ENCODE measurements around the gene ATP1A2. TPM values are rescaled to one million over a fixed set of nuclear protein-coding genes. Genes with fewer than 3 reads are reported as not detected.

The ATP1A2 gene
- total and polyA plus RNA-seq, 2 of the 8 experiments (the other 6 are each of a cell fraction or from before 2014, with no cell fraction given) = 39.7 to 40.8 TPM

GRCh38 chr1:160154790-160155189 is 39.2 kb downstream of the ATP1A2 start:
- Histone ChIP-seq H3K23me2 (ENCODE audit: low read depth, low read length) (no peaks in the 10 kb centered on the region; the same call in 1 of the 2 replicates), H3K23ac (ENCODE audit: insufficient read length) (no peak overlapping the region), H2BK20ac (ENCODE audit: low read length) (no peak overlapping the region), H3K9me3 (ENCODE audit: insufficient read depth in 2 of 2, low read depth in 1 of 2, low read length in 1 of 2) (no peaks in the 10 kb centered on the region), H3K4me3 (ENCODE audit: extremely low read depth in 1 of 4, insufficient read depth in 2 of 4, low read depth in 3 of 4, low read length in 4 of 4) (no peak overlapping the region), H2AFZ (ENCODE audit: low read length) (no peak overlapping the region), H2BK12ac (ENCODE audit: low read depth, low read length) (no peak overlapping the region), H3K79me2 (ENCODE audit: control insufficient read depth in 1 of 2, insufficient read depth in 2 of 2, low read length in 2 of 2) (no peaks in the 10 kb centered on the region), H4K91ac (replicated peaks; ENCODE audit: insufficient read length, low read length) (no peak overlapping the region), H4K20me1 (replicated peaks in 1 of 2; ENCODE audit: control insufficient read depth in 1 of 2, insufficient read depth in 2 of 2, low read length in 2 of 2) (no peaks in the 10 kb centered on the region), H3K4me2 (ENCODE audit: insufficient read depth in 1 of 2, low read depth in 2 of 2, low read length in 2 of 2) (no peak overlapping the region), H3K4me1 (replicated peaks in 1 of 4; ENCODE audit: control insufficient read depth in 3 of 4, insufficient read depth in 4 of 4, low read length in 3 of 4) (no peaks in the 10 kb centered on the region), H2AK5ac (ENCODE audit: low read depth, low read length) (no peak overlapping the region), H2BK5ac (ENCODE audit: low read depth, low read length) (no peak overlapping the region), H3K56ac (replicated peaks; ENCODE audit: insufficient read length, low read depth, low read length) (no peak overlapping the region), H2BK15ac (ENCODE audit: low read length) (no peak overlapping the region), H3K36me3 (ENCODE audit: control insufficient read depth in 2 of 4, insufficient read depth in 4 of 4, low read length in 3 of 4) (no peaks in the 10 kb centered on the region), H4K5ac (ENCODE audit: insufficient read length, low read depth, low read length) (no peak overlapping the region), H4K8ac (ENCODE audit: extremely low read depth, insufficient read depth, low read length) (no peak overlapping the region), H3K18ac (ENCODE audit: extremely low read depth, low read length) (no peak overlapping the region), H3K27ac (ENCODE audit: low read depth, low read length) (no peak overlapping the region), H3K9ac (replicated peaks in 1 of 4; ENCODE audit: extremely low read depth in 1 of 4, low read depth in 3 of 4, low read length in 3 of 4) (no peak overlapping the region), H3K27me3 (replicated peaks in 1 of 4; ENCODE audit: control insufficient read depth in 3 of 4, extremely low read depth in 1 of 4, insufficient read depth in 3 of 4, low read length in 3 of 4) (no peaks in the 10 kb centered on the region; a peak in 2 of 7 replicates), H3K79me1 (ENCODE audit: low read depth, low read length) (no peaks in the 10 kb centered on the region), H3K4ac (replicated peaks; ENCODE audit: insufficient read length, low read depth, low read length) (no peak overlapping the region), H2BK120ac (replicated peaks; ENCODE audit: low read depth, low read length) (no peak overlapping the region), H3K14ac (ENCODE audit: insufficient read length) (no peak overlapping the region)
- DNase-seq (ENCODE audit: low read depth in 1 of 2, low spot score in 2 of 2) (no peak), FAIRE-seq (no peak)
- ChIA-PET CTCF (ENCODE audit: partially characterized antibody) (interaction anchor here (1.1 to 2.8 kb wide), 2 partner anchors 75 to 97 kb away, joined by 3 to 9 read pairs; no protein-coding TSS in a partner anchor), POLR2A (ENCODE audit: partially characterized antibody) (no interaction called here)
- no peak for TF ChIP-seq POU5F1 (IDR thresholded peaks at IDR 0.05; ENCODE audit: low read depth, low read length)
- no peak for TF ChIP-seq TEAD4 (IDR thresholded peaks at IDR 0.05; ENCODE audit: low read depth, low read length)
- no peak for TF ChIP-seq SP2 (IDR thresholded peaks at IDR 0.05; ENCODE audit: low read length)
- no peak for TF ChIP-seq SIX5 (IDR thresholded peaks at IDR 0.05; ENCODE audit: low read depth, low read length)
- no peak for TF ChIP-seq FOSL1 (IDR thresholded peaks at IDR 0.05; ENCODE audit: insufficient read depth, low read depth, low read length)
- no peak for TF ChIP-seq CHD1 (IDR thresholded peaks at IDR 0.05; ENCODE audit: low read depth, low read length)
- TF ChIP-seq POLR2AphosphoS5 (IDR thresholded peaks at IDR 0.05; ENCODE audit: low read depth, low read length) = no peak
- TF ChIP-seq CHD2 (IDR thresholded peaks at IDR 0.05; ENCODE audit: low read length) = no peak
- TF ChIP-seq ASH2L (IDR thresholded peaks at IDR 0.05; ENCODE audit: low read length) = no peak
- WGBS, 2 experiments (ENCODE audit: extremely low coverage in 1 of 2, insufficient coverage in 1 of 2, insufficient read length in 1 of 2, insufficient replicate concordance in 2 of 2, low coverage in 1 of 2, low lambda C conversion rate in 2 of 2, missing lambda C conversion rate in 1 of 2) = 90% methylated on average over 3 of the region's 3 CpGs; no CpG with 5 or more reads in 1 of the 2 experiments
